SK-N-MC (cell line): Measurements from ENCODE around the gene ARID4B.

Experiments used
- EZH2 ChIP-seq: fragments of 200-600 bp; sonication (generic); IDR thresholded peaks from one replicate; pipeline ENCODE4 v1.6.1; 2017; ENCODE audit warnings: antibody characterized with exemption
- POLR2AphosphoS5 ChIP-seq: IDR thresholded peaks from 2 replicates; pipeline ENCODE4 v1.6.1; 2012; ENCODE audit warnings: mild to moderate bottlenecking, low read depth, low read length, borderline replicate concordance

- TF ChIP-seq EZH2: no peak
- TF ChIP-seq POLR2AphosphoS5: no peak
Measured at GRCh38 chr1:235279694-235280093, 48.3 kb downstream of the ARID4B start.
